IMR-90 (cell line): ENCODE data around the gene ATP11A. TPM values are rescaled to one million over a fixed set of nuclear protein-coding genes. Genes with fewer than 3 reads are reported as not detected.

Source experiments
- ATAC-seq: fragments of 200-7000 bp; cut with Tn5 transposase; 2 replicates; pipeline ENCODE4 v1.9.1; 2020; ENCODE audit warnings: low read depth, mild to moderate bottlenecking, moderate library complexity
- BruUV-seq: library from RNA; stranded (reverse); fragments of 400-500 nt; replicated peaks from 2 replicates; lab custom pipeline; 2021; lab: Mats Ljungman, UMichigan
- CTCF ChIA-PET: fragments of 300-600 bp; formaldehyde crosslinking; extraction: SDS; loops from one replicate; lab custom pipeline; 2021; ENCODE audit warnings: antibody characterized with exemption; lab: Yijun Ruan, JAX
- POLR2A ChIA-PET: fragments of 300-600 bp; sonication (Branson Sonifier 250); formaldehyde crosslinking; loops from one replicate; lab custom pipeline; 2022; ENCODE audit warnings: antibody characterized with exemption; ENCODE audit not compliant: unreplicated experiment; lab: Charles Lee
- DNase-seq: peaks from one replicate; pipeline ENCODE4 v3.0.0; 2013
- H2AFZ ChIP-seq: replicated peaks from 2 replicates; pipeline ENCODE3; 2013; ENCODE audit warnings: low read length, mild to moderate bottlenecking; ENCODE audit not compliant: poor library complexity
- H2AK5ac ChIP-seq: 2 replicates; pipeline ENCODE4 v1.6.1; 2013; ENCODE audit warnings: low read depth, low read length, inconsistent platforms
- H2AK9ac ChIP-seq: replicated peaks from 2 replicates; pipeline ENCODE3; 2013; ENCODE audit warnings: mild to moderate bottlenecking, low read depth, low read length, moderate library complexity; ENCODE audit not compliant: poor library complexity
- H2BK120ac ChIP-seq: 2 replicates; pipeline ENCODE4 v1.6.1; 2013; ENCODE audit warnings: low read depth, low read length, inconsistent platforms
- H2BK15ac ChIP-seq: 3 replicates; pipeline ENCODE4 v1.6.1; 2013; ENCODE audit warnings: low read depth, low read length, inconsistent platforms
- H2BK20ac ChIP-seq: 2 replicates; pipeline ENCODE4 v1.6.1; 2013; ENCODE audit warnings: low read depth, mild to moderate bottlenecking, inconsistent platforms, low read length, moderate library complexity
- H2BK5ac ChIP-seq: 2 replicates; pipeline ENCODE4 v1.6.1; 2013; ENCODE audit warnings: mild to moderate bottlenecking, low read depth, low read length, inconsistent platforms; ENCODE audit not compliant: poor library complexity, severe bottlenecking
- H3K14ac ChIP-seq: replicated peaks from 2 replicates; pipeline ENCODE4 v1.6.1; 2013; ENCODE audit warnings: low read depth, low read length, inconsistent platforms
- H3K18ac ChIP-seq: 2 replicates; pipeline ENCODE4 v1.6.1; 2013; ENCODE audit warnings: low read depth, low read length, control low read depth
- H3K23ac ChIP-seq: 2 replicates; pipeline ENCODE4 v1.6.1; 2013; ENCODE audit warnings: low read depth, low read length, inconsistent platforms
- H3K27ac ChIP-seq: 2 replicates; pipeline ENCODE4 v1.5.1; 2013; ENCODE audit warnings: mild to moderate bottlenecking, control low read depth, low read length; ENCODE audit not compliant: insufficient read depth
- H3K27me3 ChIP-seq: 2 replicates; pipeline ENCODE4 v1.6.1; 2013; ENCODE audit warnings: low read length; ENCODE audit not compliant: control insufficient read depth, insufficient read depth
- H3K36me3 ChIP-seq: 2 replicates; pipeline ENCODE4 v1.6.1; 2013; ENCODE audit warnings: low read length, mixed read lengths; ENCODE audit not compliant: control insufficient read depth, insufficient read depth
- H3K4ac ChIP-seq: 2 replicates; pipeline ENCODE4 v1.6.1; 2013; ENCODE audit warnings: low read depth, low read length, inconsistent platforms
- H3K4me1 ChIP-seq: 2 replicates; pipeline ENCODE4 v1.6.1; 2013; ENCODE audit warnings: low read length, mixed read lengths; ENCODE audit not compliant: control insufficient read depth, insufficient read depth
- H3K4me2 ChIP-seq: 2 replicates; pipeline ENCODE4 v1.6.1; 2013; ENCODE audit warnings: low read depth, mild to moderate bottlenecking, control low read depth, low read length, moderate library complexity
- H3K4me3 ChIP-seq: 2 replicates; pipeline ENCODE4 v1.5.1; 2013; ENCODE audit warnings: low read depth, mild to moderate bottlenecking, control low read depth, low read length, moderate library complexity; ENCODE audit not compliant: insufficient read depth
- H3K56ac ChIP-seq: 2 replicates; pipeline ENCODE4 v1.6.1; 2013; ENCODE audit warnings: low read length, inconsistent platforms; ENCODE audit not compliant: insufficient read depth; ENCODE audit errors: extremely low read depth
- H3K79me1 ChIP-seq, 2 experiments: 2 replicates each; pipeline ENCODE4 v1.6.1; 2013; ENCODE audit warnings: low read length in 2 of 2, inconsistent platforms in 1 of 2, low read depth in 1 of 2
- H3K9ac ChIP-seq: 2 replicates; pipeline ENCODE4 v1.6.1; 2013; ENCODE audit warnings: low read depth, low read length, control low read depth
- H3K9me1 ChIP-seq: 2 replicates; pipeline ENCODE4 v1.6.1; 2013; ENCODE audit warnings: low read length, inconsistent platforms; ENCODE audit not compliant: insufficient read depth
- H3K9me3 ChIP-seq: 2 replicates; pipeline ENCODE4 v1.6.1; 2013; ENCODE audit warnings: low read length; ENCODE audit not compliant: control insufficient read depth, insufficient read depth
- H4K20me1 ChIP-seq: 2 replicates; pipeline ENCODE4 v1.6.1; 2013; ENCODE audit warnings: low read length, inconsistent platforms; ENCODE audit not compliant: insufficient read depth
- H4K5ac ChIP-seq: 2 replicates; pipeline ENCODE4 v1.6.1; 2013; ENCODE audit warnings: mild to moderate bottlenecking, low read depth, low read length, control low read depth
- H4K8ac ChIP-seq, 2 experiments: 2 replicates each; pipeline ENCODE4 v1.6.1; 2013; ENCODE audit warnings: low read depth in 2 of 2, low read length in 2 of 2, control low read depth in 1 of 2, inconsistent platforms in 1 of 2
- H4K91ac ChIP-seq: 2 replicates; pipeline ENCODE4 v1.6.1; 2013; ENCODE audit warnings: low read depth, low read length, inconsistent platforms; ENCODE audit not compliant: insufficient read depth
- BHLHE40 ChIP-seq: fragments of 150-350 bp; IDR thresholded peaks from 2 replicates; pipeline ENCODE4 v1.6.1; 2016; ENCODE audit warnings: mild to moderate bottlenecking, low read depth, low read length
- CEBPB ChIP-seq: IDR thresholded peaks from 2 replicates; pipeline ENCODE4 v1.6.1; 2012; ENCODE audit warnings: low read depth, low read length, improper control_type of control experiment
- CHD1 ChIP-seq: IDR thresholded peaks from 2 replicates; pipeline ENCODE4 v1.6.1; 2012; ENCODE audit warnings: low read depth, low read length, improper control_type of control experiment
- FOS ChIP-seq: fragments of 150-350 bp; IDR thresholded peaks from 2 replicates; pipeline ENCODE4 v1.6.1; 2016; ENCODE audit warnings: low read depth, low read length
- MAFK ChIP-seq: IDR thresholded peaks from 2 replicates; pipeline ENCODE4 v1.6.1; 2012; ENCODE audit warnings: low read depth, low read length, improper control_type of control experiment
- MAZ ChIP-seq: IDR thresholded peaks from 2 replicates; pipeline ENCODE4 v1.6.1; 2012; ENCODE audit warnings: low read depth, mild to moderate bottlenecking, low read length, improper control_type of control experiment, moderate library complexity, borderline replicate concordance
- MXI1 ChIP-seq: IDR thresholded peaks from 2 replicates; pipeline ENCODE4 v1.6.1; 2012; ENCODE audit warnings: low read depth, mild to moderate bottlenecking, low read length, moderate library complexity, borderline replicate concordance
- NFE2L2 ChIP-seq: fragments of 150-350 bp; IDR thresholded peaks from 2 replicates; pipeline ENCODE4 v1.6.1; 2016; ENCODE audit warnings: low read depth, mild to moderate bottlenecking, low read length
- POLR2A ChIP-seq: IDR thresholded peaks from 2 replicates; pipeline ENCODE4 v1.6.1; 2012; ENCODE audit warnings: mild to moderate bottlenecking, low read depth, low read length
- RAD21 ChIP-seq: IDR thresholded peaks from 2 replicates; pipeline ENCODE4 v1.6.1; 2012; ENCODE audit warnings: low read length, improper control_type of control experiment
- RCOR1 ChIP-seq: IDR thresholded peaks from 2 replicates; pipeline ENCODE4 v1.6.1; 2012; ENCODE audit warnings: mild to moderate bottlenecking, low read length, improper control_type of control experiment; ENCODE audit not compliant: insufficient replicate concordance
- SMC3 ChIP-seq: fragments of 150-350 bp; IDR thresholded peaks from 2 replicates; pipeline ENCODE4 v1.6.1; 2016; ENCODE audit warnings: low read depth, mild to moderate bottlenecking, antibody characterized with exemption, low read length, moderate library complexity
- WGBS, 2 experiments: methylation state at CpG; one replicate each; pipeline versions ENCODE4 v1.1.5 to v1.1.7; 2013; ENCODE audit warnings: missing lambda C conversion rate in 2 of 2; ENCODE audit not compliant: insufficient read length in 1 of 2; ENCODE audit errors: extremely low coverage in 2 of 2; 5-methylcytosine and 5-hydroxymethylcytosine counted together
- dilution Hi-C: fragments of 300-500 bp; cut with HindIII; formaldehyde crosslinking; loops from one replicate; pipeline ENCODE4 v1.14.3; 2018; ENCODE audit warnings: low sequenced_read_pairs; ENCODE audit not compliant: unreplicated experiment
- in situ Hi-C: fragments of 300-500 bp; cut with MboI; formaldehyde crosslinking; loops from 3 replicates; pipeline ENCODE4 v1.14.3; 2019; ENCODE audit warnings: low sequenced_read_pairs, inconsistent platforms, mixed read lengths
- intact Hi-C: fragments of 100-400 bp; cut with micrococcal nuclease; formaldehyde crosslinking; loops from 2 replicates; pipeline ENCODE4 v1.10.0; 2022
- polyA plus RNA-seq, 3 experiments: library from polyadenylated mRNA; depleted of rRNA; stranded (reverse); fragments of >200 nt; gene quantifications; 2 replicates each; pipeline ENCODE4 v1.2.3, GENCODE V29; 2012; ENCODE audit warnings: low replicate concordance in 1 of 3
- total RNA-seq: library from RNA; depleted of rRNA; stranded (reverse); fragments of >200 nt; gene quantifications from 2 replicates; pipeline ENCODE4 v1.2.3, GENCODE V29; 2012
- TF ChIP-seq, protein P1 (sequence below): fragments of 150-350 bp; IDR thresholded peaks from 2 replicates; pipeline ENCODE4 v1.6.1; 2016; ENCODE audit warnings: low read depth, mild to moderate bottlenecking, low read length, moderate library complexity, borderline replicate concordance
- TF ChIP-seq, protein P2 (sequence below): fragments of 150-350 bp; IDR thresholded peaks from 2 replicates; pipeline ENCODE4 v1.6.1; 2017; ENCODE audit warnings: mild to moderate bottlenecking, antibody characterized with exemption, low read length, low read depth
- TF ChIP-seq, protein P3 (sequence below): conservative IDR thresholded peaks from 2 replicates; pipeline ENCODE4 v1.5.1; 2012; ENCODE audit warnings: mild to moderate bottlenecking, low read depth, low read length, improper control_type of control experiment

The ATP11A gene
- total and polyA plus RNA-seq, 2 of the 4 experiments (the other 2 are of a cell fraction): 8.4 to 12.0 TPM

DNA sequence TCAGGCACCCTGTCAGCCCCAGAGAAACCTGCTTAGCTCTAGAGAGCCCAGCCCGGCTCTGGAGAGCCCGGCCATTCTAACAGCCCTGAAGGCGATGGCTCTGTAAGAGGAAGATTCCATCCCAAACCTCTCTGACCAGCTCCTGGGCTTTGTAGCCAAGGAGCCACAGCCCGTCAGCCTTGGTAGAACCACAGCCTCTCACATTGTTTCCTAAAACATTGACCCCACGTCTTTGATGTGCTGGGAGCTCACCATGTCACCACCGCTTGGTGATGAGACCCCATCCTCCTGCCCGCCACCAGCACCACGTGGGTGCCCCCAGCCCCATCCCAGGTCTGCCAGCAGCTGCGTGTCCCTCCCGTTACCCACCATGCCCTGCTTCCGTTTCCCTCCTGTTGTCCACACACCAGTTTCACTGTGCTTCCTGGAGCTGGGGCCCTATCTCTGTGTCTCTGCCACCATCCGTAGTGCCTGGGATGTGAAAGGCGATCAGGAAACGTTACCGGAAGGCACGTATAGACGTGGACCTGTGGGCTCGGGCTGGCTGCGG lies 185.0 kb downstream of the ATP11A start:
- H3K23ac ChIP-seq: no peak overlapping the region
- DNase-seq (no peak), ATAC-seq (no peak)
- H4K5ac ChIP-seq: no peak overlapping the region
- no peak overlapping the region for H2AFZ ChIP-seq
- no peaks in the 10 kb centered on the region for H3K9me1 ChIP-seq
- WGBS, 2 experiments: 97% methylated on average over 5 of the region's 19 CpGs; no CpG with 5 or more reads in 1 of the 2 experiments
- no peak overlapping the region for H3K4ac ChIP-seq
- no peak overlapping the region for H4K8ac ChIP-seq
- peaks cover 16% of the 10 kb centered on the region; the same call in 1 of the 2 replicates for H3K36me3 ChIP-seq
- no peak overlapping the region for H3K9ac ChIP-seq
- no peak overlapping the region for H3K4me2 ChIP-seq
- no peaks in the 10 kb centered on the region for H3K79me1 ChIP-seq
- H2BK20ac ChIP-seq: no peak overlapping the region
- dilution Hi-C loops (no loop called here), in situ Hi-C loops (loop anchor here (10.0 kb wide), 2 partner anchors 230 to 260 kb away; no protein-coding TSS in a partner anchor), intact Hi-C loops (loop anchor here (1.0 to 10.0 kb wide), 4 partner anchors 184 to 1400 kb away; partner anchors contain the start of gene ATP11A)
- no peak overlapping the region for H3K4me3 ChIP-seq
- no peak overlapping the region for H3K27ac ChIP-seq
- no peak overlapping the region for H2AK5ac ChIP-seq
- H3K27me3 ChIP-seq: no peaks in the 10 kb centered on the region
- H2BK15ac ChIP-seq: no peak overlapping the region
- no peak overlapping the region for H4K91ac ChIP-seq
- H3K4me1 ChIP-seq: no peaks in the 10 kb centered on the region
- H3K9me3 ChIP-seq: no peaks in the 10 kb centered on the region
- no peak overlapping the region for H3K56ac ChIP-seq
- TF ChIP-seq BHLHE40: no peak
- TF ChIP-seq, protein P1, sequence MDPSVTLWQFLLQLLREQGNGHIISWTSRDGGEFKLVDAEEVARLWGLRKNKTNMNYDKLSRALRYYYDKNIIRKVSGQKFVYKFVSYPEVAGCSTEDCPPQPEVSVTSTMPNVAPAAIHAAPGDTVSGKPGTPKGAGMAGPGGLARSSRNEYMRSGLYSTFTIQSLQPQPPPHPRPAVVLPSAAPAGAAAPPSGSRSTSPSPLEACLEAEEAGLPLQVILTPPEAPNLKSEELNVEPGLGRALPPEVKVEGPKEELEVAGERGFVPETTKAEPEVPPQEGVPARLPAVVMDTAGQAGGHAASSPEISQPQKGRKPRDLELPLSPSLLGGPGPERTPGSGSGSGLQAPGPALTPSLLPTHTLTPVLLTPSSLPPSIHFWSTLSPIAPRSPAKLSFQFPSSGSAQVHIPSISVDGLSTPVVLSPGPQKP: no peak
- no peak for TF ChIP-seq CHD1
- TF ChIP-seq, protein P2, sequence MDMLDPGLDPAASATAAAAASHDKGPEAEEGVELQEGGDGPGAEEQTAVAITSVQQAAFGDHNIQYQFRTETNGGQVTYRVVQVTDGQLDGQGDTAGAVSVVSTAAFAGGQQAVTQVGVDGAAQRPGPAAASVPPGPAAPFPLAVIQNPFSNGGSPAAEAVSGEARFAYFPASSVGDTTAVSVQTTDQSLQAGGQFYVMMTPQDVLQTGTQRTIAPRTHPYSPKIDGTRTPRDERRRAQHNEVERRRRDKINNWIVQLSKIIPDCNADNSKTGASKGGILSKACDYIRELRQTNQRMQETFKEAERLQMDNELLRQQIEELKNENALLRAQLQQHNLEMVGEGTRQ: no peak
- no peak for TF ChIP-seq CEBPB
- no peak for TF ChIP-seq MAFK
- TF ChIP-seq MXI1: no peak
- no peak for TF ChIP-seq POLR2A
- no peak for TF ChIP-seq RAD21
- TF ChIP-seq, protein P3, sequence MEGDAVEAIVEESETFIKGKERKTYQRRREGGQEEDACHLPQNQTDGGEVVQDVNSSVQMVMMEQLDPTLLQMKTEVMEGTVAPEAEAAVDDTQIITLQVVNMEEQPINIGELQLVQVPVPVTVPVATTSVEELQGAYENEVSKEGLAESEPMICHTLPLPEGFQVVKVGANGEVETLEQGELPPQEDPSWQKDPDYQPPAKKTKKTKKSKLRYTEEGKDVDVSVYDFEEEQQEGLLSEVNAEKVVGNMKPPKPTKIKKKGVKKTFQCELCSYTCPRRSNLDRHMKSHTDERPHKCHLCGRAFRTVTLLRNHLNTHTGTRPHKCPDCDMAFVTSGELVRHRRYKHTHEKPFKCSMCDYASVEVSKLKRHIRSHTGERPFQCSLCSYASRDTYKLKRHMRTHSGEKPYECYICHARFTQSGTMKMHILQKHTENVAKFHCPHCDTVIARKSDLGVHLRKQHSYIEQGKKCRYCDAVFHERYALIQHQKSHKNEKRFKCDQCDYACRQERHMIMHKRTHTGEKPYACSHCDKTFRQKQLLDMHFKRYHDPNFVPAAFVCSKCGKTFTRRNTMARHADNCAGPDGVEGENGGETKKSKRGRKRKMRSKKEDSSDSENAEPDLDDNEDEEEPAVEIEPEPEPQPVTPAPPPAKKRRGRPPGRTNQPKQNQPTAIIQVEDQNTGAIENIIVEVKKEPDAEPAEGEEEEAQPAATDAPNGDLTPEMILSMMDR: no peak
- TF ChIP-seq MAZ: no peak
- no peak for TF ChIP-seq NFE2L2
- no peak for TF ChIP-seq FOS
- no peak for TF ChIP-seq RCOR1
- no peak for TF ChIP-seq SMC3
- ChIA-PET CTCF (interaction anchor here (0.7 to 1.6 kb wide), 4 partner anchors 250 to 431 kb away, joined by 3 to 4 read pairs (median 4); no protein-coding TSS in a partner anchor), POLR2A (no interaction called here)
- H3K18ac ChIP-seq: no peak overlapping the region
- H2AK9ac ChIP-seq: no peak overlapping the region
- no peaks in the 10 kb centered on the region for H4K20me1 ChIP-seq
- no peak overlapping the region for H3K14ac ChIP-seq
- no TSS peak for BruUV-seq
- H2BK5ac ChIP-seq: no peak overlapping the region
- H2BK120ac ChIP-seq: no peak overlapping the region
